K562 (cell line): ENCODE data around the gene TLE7. TPM values are rescaled to one million over a fixed set of nuclear protein-coding genes. Genes with fewer than 3 reads are reported as not detected.

Experiments
- polyA plus RNA-seq, 8 experiments: library from polyadenylated mRNA; depleted of rRNA in 4 of 8; stranded (reverse) in 5 of 8; unstranded in 3 of 8; fragments of >200 nt; fragmentation: Nextera tagmentation in 2 of 8; fragmentation: Illumina TruSeq in 1 of 8; extraction: Ambion mirVana in 2 of 8; extraction: Trizol in 1 of 8; gene quantifications; 2 replicates each; pipeline versions ENCODE4 v1.2.1 to v1.2.3, GENCODE V29; 2011 to 2014; ENCODE audit warnings: inconsistent platforms in 1 of 8, missing spikeins in 1 of 8
- total RNA-seq, 7 experiments: library from RNA; depleted of rRNA in 6 of 7; stranded (reverse); fragments of >200 nt in 6 of 7; fragmentation: Illumina TruSeq in 2 of 7; extraction: Trizol in 2 of 7; gene quantifications; 2 replicates each; pipeline versions ENCODE4 v1.2.1 to v1.2.3, GENCODE V29; 2011 to 2021; ENCODE audit warnings: low replicate concordance in 1 of 7
- TF ChIP-seq, protein P1 (sequence below): fragments of 200-600 bp; sonication (generic); IDR thresholded peaks from one replicate; pipeline ENCODE4 v1.6.1; 2012; ENCODE audit warnings: mild to moderate bottlenecking, low read depth, low read length, inconsistent platforms

Gene TLE7
- total and polyA plus RNA-seq, 9 of the 15 experiments (the other 6 are each of a cell fraction or from before 2014, with no cell fraction given) = not detected

DNA sequence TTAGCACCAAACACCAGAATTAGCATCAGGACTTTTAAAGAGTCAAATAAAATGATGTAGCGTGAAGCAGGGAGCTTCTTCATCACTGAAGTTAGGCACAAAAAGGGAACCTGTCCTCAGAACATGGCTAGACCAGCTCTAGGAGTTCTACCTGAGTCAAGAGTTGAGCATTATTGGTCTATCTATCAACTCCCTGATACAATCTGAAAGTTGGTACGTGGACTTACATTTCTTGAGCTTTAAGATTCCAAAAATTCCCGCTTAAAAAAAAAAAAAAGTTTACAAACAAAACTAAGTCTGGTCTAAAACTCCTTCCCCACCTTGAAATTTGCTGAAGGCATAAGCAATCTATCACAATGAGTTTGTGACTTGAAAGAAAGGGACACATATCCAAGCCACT lies 12.3 kb downstream of the TLE7 start (continued):
- TF ChIP-seq, protein P1, sequence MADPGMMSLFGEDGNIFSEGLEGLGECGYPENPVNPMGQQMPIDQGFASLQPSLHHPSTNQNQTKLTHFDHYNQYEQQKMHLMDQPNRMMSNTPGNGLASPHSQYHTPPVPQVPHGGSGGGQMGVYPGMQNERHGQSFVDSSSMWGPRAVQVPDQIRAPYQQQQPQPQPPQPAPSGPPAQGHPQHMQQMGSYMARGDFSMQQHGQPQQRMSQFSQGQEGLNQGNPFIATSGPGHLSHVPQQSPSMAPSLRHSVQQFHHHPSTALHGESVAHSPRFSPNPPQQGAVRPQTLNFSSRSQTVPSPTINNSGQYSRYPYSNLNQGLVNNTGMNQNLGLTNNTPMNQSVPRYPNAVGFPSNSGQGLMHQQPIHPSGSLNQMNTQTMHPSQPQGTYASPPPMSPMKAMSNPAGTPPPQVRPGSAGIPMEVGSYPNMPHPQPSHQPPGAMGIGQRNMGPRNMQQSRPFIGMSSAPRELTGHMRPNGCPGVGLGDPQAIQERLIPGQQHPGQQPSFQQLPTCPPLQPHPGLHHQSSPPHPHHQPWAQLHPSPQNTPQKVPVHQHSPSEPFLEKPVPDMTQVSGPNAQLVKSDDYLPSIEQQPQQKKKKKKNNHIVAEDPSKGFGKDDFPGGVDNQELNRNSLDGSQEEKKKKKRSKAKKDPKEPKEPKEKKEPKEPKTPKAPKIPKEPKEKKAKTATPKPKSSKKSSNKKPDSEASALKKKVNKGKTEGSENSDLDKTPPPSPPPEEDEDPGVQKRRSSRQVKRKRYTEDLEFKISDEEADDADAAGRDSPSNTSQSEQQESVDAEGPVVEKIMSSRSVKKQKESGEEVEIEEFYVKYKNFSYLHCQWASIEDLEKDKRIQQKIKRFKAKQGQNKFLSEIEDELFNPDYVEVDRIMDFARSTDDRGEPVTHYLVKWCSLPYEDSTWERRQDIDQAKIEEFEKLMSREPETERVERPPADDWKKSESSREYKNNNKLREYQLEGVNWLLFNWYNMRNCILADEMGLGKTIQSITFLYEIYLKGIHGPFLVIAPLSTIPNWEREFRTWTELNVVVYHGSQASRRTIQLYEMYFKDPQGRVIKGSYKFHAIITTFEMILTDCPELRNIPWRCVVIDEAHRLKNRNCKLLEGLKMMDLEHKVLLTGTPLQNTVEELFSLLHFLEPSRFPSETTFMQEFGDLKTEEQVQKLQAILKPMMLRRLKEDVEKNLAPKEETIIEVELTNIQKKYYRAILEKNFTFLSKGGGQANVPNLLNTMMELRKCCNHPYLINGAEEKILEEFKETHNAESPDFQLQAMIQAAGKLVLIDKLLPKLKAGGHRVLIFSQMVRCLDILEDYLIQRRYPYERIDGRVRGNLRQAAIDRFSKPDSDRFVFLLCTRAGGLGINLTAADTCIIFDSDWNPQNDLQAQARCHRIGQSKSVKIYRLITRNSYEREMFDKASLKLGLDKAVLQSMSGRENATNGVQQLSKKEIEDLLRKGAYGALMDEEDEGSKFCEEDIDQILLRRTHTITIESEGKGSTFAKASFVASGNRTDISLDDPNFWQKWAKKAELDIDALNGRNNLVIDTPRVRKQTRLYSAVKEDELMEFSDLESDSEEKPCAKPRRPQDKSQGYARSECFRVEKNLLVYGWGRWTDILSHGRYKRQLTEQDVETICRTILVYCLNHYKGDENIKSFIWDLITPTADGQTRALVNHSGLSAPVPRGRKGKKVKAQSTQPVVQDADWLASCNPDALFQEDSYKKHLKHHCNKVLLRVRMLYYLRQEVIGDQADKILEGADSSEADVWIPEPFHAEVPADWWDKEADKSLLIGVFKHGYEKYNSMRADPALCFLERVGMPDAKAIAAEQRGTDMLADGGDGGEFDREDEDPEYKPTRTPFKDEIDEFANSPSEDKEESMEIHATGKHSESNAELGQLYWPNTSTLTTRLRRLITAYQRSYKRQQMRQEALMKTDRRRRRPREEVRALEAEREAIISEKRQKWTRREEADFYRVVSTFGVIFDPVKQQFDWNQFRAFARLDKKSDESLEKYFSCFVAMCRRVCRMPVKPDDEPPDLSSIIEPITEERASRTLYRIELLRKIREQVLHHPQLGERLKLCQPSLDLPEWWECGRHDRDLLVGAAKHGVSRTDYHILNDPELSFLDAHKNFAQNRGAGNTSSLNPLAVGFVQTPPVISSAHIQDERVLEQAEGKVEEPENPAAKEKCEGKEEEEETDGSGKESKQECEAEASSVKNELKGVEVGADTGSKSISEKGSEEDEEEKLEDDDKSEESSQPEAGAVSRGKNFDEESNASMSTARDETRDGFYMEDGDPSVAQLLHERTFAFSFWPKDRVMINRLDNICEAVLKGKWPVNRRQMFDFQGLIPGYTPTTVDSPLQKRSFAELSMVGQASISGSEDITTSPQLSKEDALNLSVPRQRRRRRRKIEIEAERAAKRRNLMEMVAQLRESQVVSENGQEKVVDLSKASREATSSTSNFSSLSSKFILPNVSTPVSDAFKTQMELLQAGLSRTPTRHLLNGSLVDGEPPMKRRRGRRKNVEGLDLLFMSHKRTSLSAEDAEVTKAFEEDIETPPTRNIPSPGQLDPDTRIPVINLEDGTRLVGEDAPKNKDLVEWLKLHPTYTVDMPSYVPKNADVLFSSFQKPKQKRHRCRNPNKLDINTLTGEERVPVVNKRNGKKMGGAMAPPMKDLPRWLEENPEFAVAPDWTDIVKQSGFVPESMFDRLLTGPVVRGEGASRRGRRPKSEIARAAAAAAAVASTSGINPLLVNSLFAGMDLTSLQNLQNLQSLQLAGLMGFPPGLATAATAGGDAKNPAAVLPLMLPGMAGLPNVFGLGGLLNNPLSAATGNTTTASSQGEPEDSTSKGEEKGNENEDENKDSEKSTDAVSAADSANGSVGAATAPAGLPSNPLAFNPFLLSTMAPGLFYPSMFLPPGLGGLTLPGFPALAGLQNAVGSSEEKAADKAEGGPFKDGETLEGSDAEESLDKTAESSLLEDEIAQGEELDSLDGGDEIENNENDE = no peak
